ENCODE measurements around the gene PEX16.

The PEX16 gene

GRCh38 chr11:45925550-45925949, 7.9 kb upstream of the PEX16 start:
- H3K27ac ChIP-seq (replicated peaks): no peak overlapping the region
- no peak for DNase-seq (ENCODE audit: low read depth in 1 of 2, low spot score in 1 of 2)
- TF ChIP-seq GABPA (IDR thresholded peaks at IDR 0.05; ENCODE audit: low read depth) (no peak), SPI1 (IDR thresholded peaks at IDR 0.05; ENCODE audit: borderline replicate concordance, low read depth) (no peak), POLR2AphosphoS5 (IDR thresholded peaks at IDR 0.05; ENCODE audit: low read depth) (no peak), CTCF (IDR thresholded peaks at IDR 0.05; ENCODE audit: insufficient read depth, low read length) (no peak), REST (IDR thresholded peaks at IDR 0.05; ENCODE audit: insufficient replicate concordance, low read depth) (no peak)
- peaks cover 18% of the 10 kb centered on the region for H3K27me3 ChIP-seq (ENCODE audit: insufficient read depth, poor library complexity, severe bottlenecking)
- H3K4me3 ChIP-seq (replicated peaks; ENCODE audit: insufficient read depth, low read length): no peak overlapping the region

- no peak for DNase-seq (ENCODE audit: low read depth in 1 of 2, low spot score in 1 of 2)
- H3K27ac ChIP-seq (replicated peaks): no peak overlapping the region
- no peak overlapping the region for H3K4me3 ChIP-seq (replicated peaks; ENCODE audit: insufficient read depth, low read length)
- TF ChIP-seq REST (IDR thresholded peaks at IDR 0.05; ENCODE audit: insufficient replicate concordance, low read depth) (peak; percentile 78), SPI1 (IDR thresholded peaks at IDR 0.05; ENCODE audit: borderline replicate concordance, low read depth) (no peak)
- H3K27me3 ChIP-seq (ENCODE audit: insufficient read depth, poor library complexity, severe bottlenecking): peaks cover 18% of the 10 kb centered on the region
Measured at GRCh38 chr11:45924927-45925326, 7.2 kb upstream of the PEX16 start.

- DNase-seq (ENCODE audit: low read depth in 1 of 2, low spot score in 1 of 2): no peak
- no peak for TF ChIP-seq POLR2AphosphoS5 (IDR thresholded peaks at IDR 0.05; ENCODE audit: low read depth)
- TF ChIP-seq CTCF (IDR thresholded peaks at IDR 0.05; ENCODE audit: insufficient read depth, low read length): no peak
- TF ChIP-seq GABPA (IDR thresholded peaks at IDR 0.05; ENCODE audit: low read depth): no peak
- no peak for TF ChIP-seq REST (IDR thresholded peaks at IDR 0.05; ENCODE audit: insufficient replicate concordance, low read depth)
- no peak for TF ChIP-seq SPI1 (IDR thresholded peaks at IDR 0.05; ENCODE audit: borderline replicate concordance, low read depth)
- H3K4me3 ChIP-seq (replicated peaks; ENCODE audit: insufficient read depth, low read length): no peak overlapping the region
- no peak overlapping the region for H3K27ac ChIP-seq (replicated peaks)
- peaks cover 18% of the 10 kb centered on the region for H3K27me3 ChIP-seq (ENCODE audit: insufficient read depth, poor library complexity, severe bottlenecking)
Measured at GRCh38 chr11:45924036-45924915, 6.6 kb upstream of the PEX16 start.

Data from HL-60 (cell line).